HepG2 (cell line): ENCODE measurements around the gene GATAD2B. TPM values are rescaled to one million over a fixed set of nuclear protein-coding genes. Genes with fewer than 3 reads are reported as not detected.

Experiments
- ATAC-seq: fragments of 200-7000 bp; cut with Tn5 transposase; 3 replicates; pipeline ENCODE4 v1.9.1; 2020; ENCODE audit warnings: mild to moderate bottlenecking, moderate library complexity
- Bru-seq: library from RNA; stranded (reverse); fragments of 400-500 nt; gene quantifications from one replicate; lab custom pipeline; 2021; lab: Mats Ljungman, UMichigan
- BruChase-seq, 2 experiments: library from RNA; stranded (reverse); fragments of 400-500 nt; gene quantifications; one replicate each; lab custom pipeline; 2021; lab: Mats Ljungman, UMichigan
- BruUV-seq: library from RNA; stranded (reverse); fragments of 400-500 nt; replicated peaks from 2 replicates; lab custom pipeline; 2021; lab: Mats Ljungman, UMichigan
- CTCF ChIA-PET: fragments of 300-600 bp; formaldehyde crosslinking; extraction: SDS; loops from one replicate; lab custom pipeline; 2021; ENCODE audit warnings: low total read pairs, inconsistent platforms, low intra/inter-chr PET ratio; lab: Yijun Ruan, JAX
- POLR2A ChIA-PET: fragments of 350-600 bp; sonication (Branson Sonifier 250); formaldehyde crosslinking; loops from one replicate; lab custom pipeline; 2020; ENCODE audit warnings: antibody characterized with exemption, inconsistent platforms; lab: Yijun Ruan, JAX
- DNase-seq: peaks from one replicate; pipeline ENCODE4 v3.0.0-alpha.2; 2015; ENCODE audit warnings: low spot score
- FAIRE-seq: peaks from 3 replicates; lab custom pipeline; 2011; peaks lifted over from hg19 to GRCh38; lab: Jason Lieb, UNC
- H2AFZ ChIP-seq: one replicate; pipeline ENCODE4 v1.6.1; 2011; ENCODE audit warnings: low read length, inconsistent platforms
- H3K27ac ChIP-seq: fragments of 300-600 bp; 3 replicates; pipeline ENCODE4 v1.8.0; 2011; ENCODE audit warnings: mixed run types, mild to moderate bottlenecking, mixed read lengths, low read length, inconsistent platforms; ENCODE audit not compliant: insufficient read depth; ENCODE audit errors: extremely low read length
- H3K27me3 ChIP-seq, 2 experiments: fragments of 200-600 bp in 1 of 2; 2 replicates in 1 of 2; 3 replicates in 1 of 2; pipeline versions ENCODE4 v1.6.0 to v1.8.0; 2011; ENCODE audit warnings: low read length in 2 of 2, mild to moderate bottlenecking in 2 of 2, moderate library complexity in 2 of 2, inconsistent platforms in 1 of 2; ENCODE audit not compliant: insufficient read depth in 2 of 2, control insufficient read depth in 1 of 2
- H3K36me3 ChIP-seq, 2 experiments: fragments of 200-600 bp in 1 of 2; replicated peaks in 1 of 2; 2 replicates in 1 of 2; 3 replicates in 1 of 2; pipeline versions ENCODE4 v1.5.1 to v1.8.0; 2011; ENCODE audit warnings: low read length in 2 of 2, inconsistent platforms in 1 of 2; ENCODE audit not compliant: insufficient read depth in 2 of 2, control insufficient read depth in 1 of 2
- H3K4me1 ChIP-seq: 2 replicates; pipeline ENCODE4 v1.5.1; 2012; ENCODE audit warnings: low read length, inconsistent platforms; ENCODE audit not compliant: insufficient read depth
- H3K4me2 ChIP-seq: 2 replicates; pipeline ENCODE4 v1.6.0; 2011; ENCODE audit warnings: low read depth, low read length, inconsistent platforms
- H3K4me3 ChIP-seq, 3 experiments: fragments of 200-600 bp in 1 of 3; sonication (generic), shearing (Covaris generic) in 1 of 3; replicated peaks in 1 of 3; 2 replicates each; pipeline ENCODE4 v1.5.1; 2011 to 2016; ENCODE audit warnings: low read length in 3 of 3, inconsistent platforms in 2 of 3, low read depth in 2 of 3, mild to moderate bottlenecking in 2 of 3, control low read depth in 1 of 3, mixed read lengths in 1 of 3; ENCODE audit not compliant: insufficient read depth in 1 of 3
- H3K79me2 ChIP-seq: one replicate; pipeline ENCODE4 v1.6.1; 2011; ENCODE audit warnings: low read length, inconsistent platforms; ENCODE audit not compliant: insufficient read depth
- H3K9ac ChIP-seq: 2 replicates; pipeline ENCODE4 v1.6.0; 2011; ENCODE audit warnings: mild to moderate bottlenecking, low read depth, low read length, inconsistent platforms; ENCODE audit not compliant: insufficient read depth
- H3K9me3 ChIP-seq: 2 replicates; pipeline ENCODE4 v1.5.1; 2012; ENCODE audit warnings: mild to moderate bottlenecking, low read length
- H4K20me1 ChIP-seq: 2 replicates; pipeline ENCODE4 v1.6.0; 2011; ENCODE audit warnings: inconsistent platforms, mild to moderate bottlenecking, low read length, moderate library complexity; ENCODE audit not compliant: insufficient read depth
- HMG20B ChIP-seq: conservative IDR thresholded peaks from 2 replicates; pipeline ENCODE4 v1.6.1; 2016; ENCODE audit warnings: missing genetic modification reagents, missing compliant biosample characterization
- RXRB ChIP-seq: IDR thresholded peaks from 2 replicates; pipeline ENCODE4 v1.6.1; 2016; ENCODE audit warnings: borderline replicate concordance, missing genetic modification reagents, missing compliant biosample characterization
- SNAPC4 ChIP-seq: sonication (generic); formaldehyde crosslinking; IDR thresholded peaks from 2 replicates; pipeline ENCODE4 v1.4.0; 2020; ENCODE audit warnings: mild to moderate bottlenecking, missing genetic modification reagents
- TBX3 ChIP-seq: fragments of 450-650 bp; IDR thresholded peaks from 2 replicates; pipeline ENCODE4 v1.6.1; 2017; ENCODE audit warnings: antibody characterized with exemption, mild to moderate bottlenecking, inconsistent platforms, borderline replicate concordance
- ZNF121 ChIP-seq: sonication (generic); formaldehyde crosslinking; IDR thresholded peaks from 2 replicates; pipeline ENCODE4 v1.5.0; 2020; ENCODE audit warnings: mild to moderate bottlenecking, missing genetic modification reagents
- ZNF350 ChIP-seq: sonication (generic); formaldehyde crosslinking; IDR thresholded peaks from 2 replicates; pipeline ENCODE4 v1.4.0; 2020; ENCODE audit warnings: mild to moderate bottlenecking, low read depth, missing genetic modification reagents, borderline replicate concordance
- ZNF580 ChIP-seq: IDR thresholded peaks from 2 replicates; pipeline ENCODE4 v1.6.1; 2016; ENCODE audit warnings: low read depth, borderline replicate concordance
- ZNF776 ChIP-seq: sonication (generic); formaldehyde crosslinking; IDR thresholded peaks from 2 replicates; pipeline ENCODE4 v1.4.0; 2020; ENCODE audit warnings: mild to moderate bottlenecking, missing genetic modification reagents
- ZNF839 ChIP-seq: sonication (generic); formaldehyde crosslinking; IDR thresholded peaks from 2 replicates; pipeline ENCODE4 v1.4.0; 2020; ENCODE audit warnings: missing genetic modification reagents, mild to moderate bottlenecking, borderline replicate concordance
- ZSCAN29 ChIP-seq: sonication (generic); formaldehyde crosslinking; conservative IDR thresholded peaks from 2 replicates; pipeline ENCODE4 v1.4.0; 2020; ENCODE audit warnings: mild to moderate bottlenecking, missing genetic modification reagents
- WGBS: methylation state at CpG from one replicate; pipeline ENCODE4 v1.1.6; 2017; ENCODE audit warnings: low lambda C conversion rate; 5-methylcytosine and 5-hydroxymethylcytosine counted together
- in situ Hi-C: cut with HindIII; loops from 2 replicates; pipeline ENCODE4 v1.10.0; 2017; ENCODE audit warnings: low pct_unique_long_range_greater_than_20kb; ENCODE audit not compliant: extremely low pct_ligation_motif_present
- intact Hi-C: fragments of 100-400 bp; cut with micrococcal nuclease; formaldehyde crosslinking; loops from one replicate; pipeline ENCODE4 v1.10.0; 2022; ENCODE audit not compliant: unreplicated experiment
- long read RNA-seq, 2 experiments: library from RNA in 1 of 2; library from polyadenylated mRNA in 1 of 2; stranded (forward) in 1 of 2; unstranded in 1 of 2; transcript quantifications; one replicate each; pipeline ENCODE4 v2.0.0, GENCODE V29; 2019 to 2022
- polyA minus RNA-seq, 3 experiments: library from RNA; depleted of rRNA, polyadenylated mRNA; stranded (reverse); fragments of >200 nt; gene quantifications; 2 replicates each; pipeline ENCODE4 v1.2.3, GENCODE V29; 2011; ENCODE audit warnings: low replicate concordance in 1 of 3
- polyA plus RNA-seq, 8 experiments: library from polyadenylated mRNA; depleted of rRNA in 3 of 8; stranded (reverse) in 7 of 8; unstranded in 1 of 8; fragments of >200 nt; fragmentation: Illumina TruSeq in 4 of 8; extraction: Trizol in 4 of 8; gene quantifications; 2 replicates each; pipeline versions ENCODE4 v1.2.1 to v1.2.3, GENCODE V29; 2011 to 2016; ENCODE audit warnings: low read depth in 4 of 8, missing spikeins in 1 of 8, mixed read lengths in 1 of 8; ENCODE audit not compliant: insufficient read depth in 1 of 8
- total RNA-seq, 5 experiments: library from RNA; depleted of rRNA; stranded (reverse); fragments of >200 nt; fragmentation: Illumina TruSeq; extraction: Trizol; gene quantifications; 2 replicates each; pipeline ENCODE4 v1.2.3, GENCODE V29; 2016; ENCODE audit warnings: low read depth in 1 of 5

The GATAD2B gene
- total RNA-seq (2016; rRNA removed; fragmentation: Illumina TruSeq; extraction: Trizol) (3.2 and 5.3 TPM in 2 replicates), polyA plus RNA-seq (2011; rRNA removed) (5.1 and 5.2 TPM in 2 replicates), polyA minus RNA-seq (2011; rRNA and poly(A)+ RNA removed; ENCODE audit: low replicate concordance) (8.7 and 32.1 TPM in 2 replicates), Bru-seq, nascent RNA (percentile 73 among the genes with signal in this experiment), BruChase-seq, experiment 1, labeled RNA remaining after a 6-hour chase (percentile 79 among the genes with signal in this experiment), BruChase-seq, experiment 2, labeled RNA remaining after a 2-hour chase (percentile 78 among the genes with signal in this experiment)
- 2.7 and 3.0 TPM in 2 replicates for total RNA-seq (2016; cell fraction: cytosol; rRNA removed; fragmentation: Illumina TruSeq; extraction: Trizol; ENCODE audit: low read depth)
- 2.9 and 4.8 TPM in 2 replicates for total RNA-seq (2016; cell fraction: insoluble cytoplasmic fraction; rRNA removed; fragmentation: Illumina TruSeq; extraction: Trizol)
- 2.6 and 2.9 TPM in 2 replicates for total RNA-seq (2016; cell fraction: membrane; rRNA removed; fragmentation: Illumina TruSeq; extraction: Trizol)
- total RNA-seq (2016; cell fraction: nucleus; rRNA removed; fragmentation: Illumina TruSeq; extraction: Trizol): 5.6 and 7.4 TPM in 2 replicates
- 2.3 and 2.4 TPM in 2 replicates for polyA plus RNA-seq (2011; cell fraction: cytosol; rRNA removed)
- polyA plus RNA-seq (2011; cell fraction: nucleus; rRNA removed): 6.7 and 6.9 TPM in 2 replicates
- 5.4 and 5.6 TPM in 2 replicates for polyA plus RNA-seq (2012)
- polyA plus RNA-seq (2016; cell fraction: cytosol; fragmentation: Illumina TruSeq; extraction: Trizol; ENCODE audit: low read depth): 0.17 TPM in 2 replicates
- polyA plus RNA-seq (2016; cell fraction: insoluble cytoplasmic fraction; fragmentation: Illumina TruSeq; extraction: Trizol; ENCODE audit: low read depth): 4.0 and 4.9 TPM in 2 replicates
- polyA plus RNA-seq (2016; cell fraction: membrane; fragmentation: Illumina TruSeq; extraction: Trizol; ENCODE audit: low read depth): 0.62 and 0.83 TPM in 2 replicates
- 7.9 and 9.9 TPM in 2 replicates for polyA plus RNA-seq (2016; cell fraction: nucleus; fragmentation: Illumina TruSeq; extraction: Trizol; ENCODE audit: insufficient read depth, low read depth)
- 8.6 and 11.1 TPM in 2 replicates for polyA minus RNA-seq (2011; cell fraction: cytosol; rRNA and poly(A)+ RNA removed)
- 7.9 and 9.0 TPM in 2 replicates for polyA minus RNA-seq (2011; cell fraction: nucleus; rRNA and poly(A)+ RNA removed)
- long read RNA-seq, experiment 1, partial matches to known transcripts: 1 of 4 reads
- long read RNA-seq, experiment 1, other reads (novel, unspliced or antisense): 3 of 4 reads
- long read RNA-seq, experiment 2, full-length matches to known transcripts: 7 of 23 reads
- long read RNA-seq, experiment 2, partial matches to known transcripts: 1 of 23 reads
- long read RNA-seq, experiment 2, other reads (novel, unspliced or antisense): 15 of 23 reads

GRCh38 chr1:153922972-153923925 is at the start of gene GATAD2B:
TSS of gene GATAD2B (minus strand) at chr1:153922972. CDS start at chr1:153828347, 94,625 bp downstream.
- intact Hi-C loops: loop anchor here (5.0 kb wide), 1 partner anchor 34 kb away; the partner anchor contains the start of gene CRTC2
- Histone ChIP-seq H3K9ac (peak within 1 kb of the TSS; percentile 85), H3K4me3 (peak within 1 kb of the TSS; percentile 80), H3K27ac (peak within 1 kb of the TSS; percentile 83), H3K36me3 (no peaks in the 10 kb centered on the region; a peak in 2 of 5 replicates), H4K20me1 (peaks cover 22% of the 10 kb centered on the region), H3K4me2 (peak within 1 kb of the TSS; percentile 90), H3K9me3 (no peaks in the 10 kb centered on the region), H3K27me3 (no peaks in the 10 kb centered on the region; a peak in 2 of 5 replicates), H2AFZ (peak within 1 kb of the TSS; percentile 94), H3K4me1 (peaks cover 37% of the 10 kb centered on the region), H3K79me2 (peaks cover 36% of the 10 kb centered on the region)
- peak; percentile 96 for FAIRE-seq
- ATAC-seq: peak; percentile 95
- CTCF ChIA-PET: no interaction called here
- TSS peak; percentile 97 for BruUV-seq
- peak; percentile 99 for DNase-seq
- POLR2A ChIA-PET: interaction anchor here (0.6 to 3.5 kb wide), 18 partner anchors 9 to 297 kb away, joined by 3 to 28 read pairs (median 6); partner anchors contain the start of genes CREB3L4, CRTC2, DENND4B and JTB
- in situ Hi-C loops: no loop called here
- whole genome bisulfite sequencing: 0% methylated on average over 20 of the region's 53 CpGs
- TF ChIP-seq HMG20B (CRISPR knock-in tag) (no peak), ZNF839 (CRISPR knock-in tag) (no peak), ZNF580 (CRISPR knock-in tag) (peak; percentile 68; the same call in 1 of the 2 replicates), SNAPC4 (no peak), ZNF350 (CRISPR knock-in tag) (peak; percentile 33; the same call in 1 of the 2 replicates), ZNF776 (CRISPR knock-in tag) (no peak), TBX3 (peak; percentile 58; the same call in 1 of the 2 replicates), ZSCAN29 (CRISPR knock-in tag) (peak; percentile 86), ZNF121 (0 out of 2 replicates have a peak, but pooled peaks have one; percentile 18), RXRB (CRISPR knock-in tag) (no peak; the same call in 1 of the 2 replicates)
